Thymus (tissue), 14 donors: ENCODE data around the gene CA14. TPM values are rescaled to one million over a fixed set of nuclear protein-coding genes. Genes with fewer than 3 reads are reported as not detected.
"Not testable (repeated sequence)": the region's sequence is repeated elsewhere in the genome, so short reads cannot be mapped to it uniquely, and the experiment has no call there.

Experiments used
- DNase-seq, 9 donors: peaks; one replicate each; pipeline ENCODE4 v3.0.0-alpha.2; 2013; ENCODE audit warnings: low spot score in 9 of 9, low read depth in 6 of 9, missing footprints in 1 of 9
- H3K27ac ChIP-seq, 2 donors: one replicate each; pipeline ENCODE4 v1.5.1; 2013; ENCODE audit warnings: control low read depth in 1 of 2, low read depth in 1 of 2, low read length in 1 of 2, mild to moderate bottlenecking in 1 of 2, moderate library complexity in 1 of 2
- H3K27me3 ChIP-seq, 2 donors: one replicate each; pipeline ENCODE4 v1.5.1; 2013; ENCODE audit warnings: low read length in 1 of 2; ENCODE audit not compliant: control insufficient read depth in 2 of 2, insufficient read depth in 1 of 2
- H3K36me3 ChIP-seq, 2 donors: one replicate each; pipeline ENCODE4 v1.5.1; 2013; ENCODE audit warnings: low read length in 1 of 2, mild to moderate bottlenecking in 1 of 2, moderate library complexity in 1 of 2; ENCODE audit not compliant: control insufficient read depth in 2 of 2, insufficient read depth in 2 of 2
- H3K4me1 ChIP-seq, 2 donors: one replicate each; pipeline ENCODE4 v1.5.1; 2013; ENCODE audit warnings: low read length in 2 of 2; ENCODE audit not compliant: control insufficient read depth in 2 of 2, insufficient read depth in 2 of 2
- H3K4me3 ChIP-seq, 2 donors: one replicate each; pipeline ENCODE4 v1.5.1; 2013; ENCODE audit warnings: low read length in 2 of 2, control low read depth in 1 of 2, mild to moderate bottlenecking in 1 of 2
- H3K9me3 ChIP-seq, 2 donors: one replicate each; pipeline ENCODE4 v1.5.1; 2013; ENCODE audit warnings: low read length in 1 of 2, mild to moderate bottlenecking in 1 of 2; ENCODE audit not compliant: control insufficient read depth in 2 of 2, insufficient read depth in 1 of 2
- WGBS: extraction: QIAGEN DNeasy Blood & Tissue Kit; methylation state at CpG from one replicate; pipeline ENCODE4 v1.1.7; 2013; 5-methylcytosine and 5-hydroxymethylcytosine counted together
- long read RNA-seq, 10 donors: transcript quantifications; one replicate each; lab custom pipeline, GENCODE V29; 2026
- polyA plus RNA-seq: library from polyadenylated mRNA; stranded (reverse); fragments of 200-250 nt; gene quantifications from one replicate; pipeline ENCODE4 v1.2.3, GENCODE V29; 2013
- total RNA-seq: library from RNA; stranded (reverse); fragments of 120-200 nt; gene quantifications from one replicate; pipeline ENCODE4 v1.2.4, GENCODE V29; 2013
- donor health status: healthy.

Gene CA14
- total RNA-seq (0.09 TPM), polyA plus RNA-seq (0.14 TPM)
- long read RNA-seq, donor 1 = 0 reads
- long read RNA-seq, donor 2, partial matches to known transcripts = 134 of 134 reads
- long read RNA-seq, donor 2, other reads (novel, unspliced or antisense) = 0 of 134 reads
- long read RNA-seq, donor 3, partial matches to known transcripts = 34 of 57 reads
- long read RNA-seq, donor 3, other reads (novel, unspliced or antisense) = 23 of 57 reads
- long read RNA-seq, donor 4 = 0 reads
- long read RNA-seq, donor 5, partial matches to known transcripts = 92 of 100 reads
- long read RNA-seq, donor 5, other reads (novel, unspliced or antisense) = 8 of 100 reads
- long read RNA-seq, donor 6, partial matches to known transcripts = 56 of 56 reads
- long read RNA-seq, donor 6, other reads (novel, unspliced or antisense) = 0 of 56 reads
- long read RNA-seq, donor 7, partial matches to known transcripts = 38 of 38 reads
- long read RNA-seq, donor 7, other reads (novel, unspliced or antisense) = 0 of 38 reads
- long read RNA-seq, donor 8 = 0 reads
- long read RNA-seq, donor 9, partial matches to known transcripts = 109 of 119 reads
- long read RNA-seq, donor 9, other reads (novel, unspliced or antisense) = 10 of 119 reads
- long read RNA-seq, donor 10 = 0 reads

DNA sequence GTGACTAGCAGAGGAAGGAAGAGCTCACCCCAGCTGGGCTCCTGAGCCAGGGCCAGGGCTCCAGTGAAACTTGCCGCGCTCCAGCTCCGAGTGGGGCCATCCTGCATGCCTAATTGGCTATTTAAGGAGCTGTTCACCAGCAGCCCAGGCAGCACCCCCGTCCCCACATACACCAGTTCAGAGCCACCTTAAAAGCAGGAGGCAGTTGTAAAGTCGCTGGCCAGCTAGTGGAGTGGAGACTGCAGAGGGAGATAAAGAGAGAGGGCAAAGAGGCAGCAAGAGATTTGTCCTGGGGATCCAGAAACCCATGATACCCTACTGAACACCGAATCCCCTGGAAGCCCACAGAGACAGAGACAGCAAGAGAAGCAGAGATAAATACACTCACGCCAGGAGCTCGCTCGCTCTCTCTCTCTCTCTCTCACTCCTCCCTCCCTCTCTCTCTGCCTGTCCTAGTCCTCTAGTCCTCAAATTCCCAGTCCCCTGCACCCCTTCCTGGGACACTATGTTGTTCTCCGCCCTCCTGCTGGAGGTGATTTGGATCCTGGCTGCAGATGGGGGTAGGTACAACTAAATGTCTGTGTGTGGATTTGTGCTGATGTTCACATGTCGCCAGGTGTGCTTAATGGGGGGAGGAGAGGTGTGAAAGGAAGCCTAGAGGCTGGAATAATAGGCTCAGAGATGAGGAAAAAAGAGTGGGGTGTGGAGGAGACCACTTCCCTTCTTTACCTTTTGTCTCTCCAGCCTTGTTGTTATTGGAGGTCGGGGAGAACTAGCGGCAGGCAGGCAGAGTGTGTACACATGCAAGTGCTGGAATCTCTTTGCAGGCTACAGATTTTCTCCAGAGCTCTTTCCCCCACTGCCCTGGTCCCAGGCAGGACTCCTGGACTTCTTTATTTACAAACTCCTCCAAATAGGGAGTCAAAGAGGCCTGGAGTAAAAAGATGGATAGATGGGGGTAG, at the start of gene CA14:
CA14 (plus strand) TSS at position 151 of the 962 bp plus-strand sequence; CDS start at position 506, 355 bp downstream.
- H3K27me3 ChIP-seq = peaks cover 7 to 54% of the 10 kb centered on the region in 2 donors
- H3K9me3 ChIP-seq = no peaks in the 10 kb centered on the region
- WGBS = 41% methylated on average over 13 of the region's 13 CpGs
- DNase-seq = no peak
- H3K4me3 ChIP-seq = no peak within 1 kb of the TSS
- peaks cover 0 to 18% of the 10 kb centered on the region in 2 donors for H3K4me1 ChIP-seq
- no peaks in the 10 kb centered on the region for H3K36me3 ChIP-seq
- H3K27ac ChIP-seq = no peak within 1 kb of the TSS

DNA sequence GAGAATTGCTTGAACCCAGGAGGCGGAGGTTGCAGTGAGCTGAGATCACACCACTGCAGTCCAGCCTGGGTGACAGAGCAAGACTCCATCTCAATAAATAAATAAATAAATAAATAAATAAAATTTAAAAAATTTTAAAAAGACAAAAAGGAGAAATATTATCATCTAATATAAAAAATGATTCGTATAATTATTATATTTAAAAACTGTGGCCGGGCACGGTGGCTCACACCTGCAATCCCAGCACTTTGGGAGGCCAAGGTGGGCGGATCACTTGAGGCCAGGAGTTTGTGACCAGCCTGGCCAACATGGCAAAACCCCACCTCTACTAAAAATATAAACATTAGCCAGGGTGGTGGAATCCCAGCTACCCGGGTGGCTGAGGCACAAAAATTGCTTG, 49.1 kb upstream of the CA14 start:
- H3K27me3 ChIP-seq, H3K27ac ChIP-seq, DNase-seq, H3K36me3 ChIP-seq, H3K4me3 ChIP-seq, H3K9me3 ChIP-seq, H3K4me1 ChIP-seq: not testable (repeated sequence)
- 97% methylated on average over 6 of the region's 6 CpGs for WGBS

DNA sequence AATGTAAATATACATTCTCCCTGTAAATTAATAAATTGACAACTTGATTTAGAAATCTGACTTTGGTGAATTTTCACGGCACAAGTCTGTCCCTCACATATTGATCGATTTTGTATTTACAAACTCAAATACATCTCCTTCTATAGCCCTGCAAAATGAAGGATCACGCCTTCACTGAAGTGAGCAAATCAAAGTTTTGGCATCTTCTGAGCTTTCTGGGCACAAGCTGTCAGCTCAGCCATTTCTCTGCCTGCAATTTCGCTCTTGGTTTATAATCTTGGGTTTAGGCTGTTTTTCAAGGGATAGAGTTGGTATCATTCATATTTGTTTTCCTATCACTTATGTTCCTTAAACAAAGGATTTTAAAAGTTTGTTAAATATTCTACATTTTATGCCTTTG, 47.5 kb upstream of the CA14 start:
- Histone ChIP-seq H3K27ac (no peak overlapping the region), H3K4me3 (no peak overlapping the region), H3K4me1 (peaks cover 4 to 13% of the 10 kb centered on the region in 2 donors), H3K9me3 (no peaks in the 10 kb centered on the region), H3K27me3 (no peaks in the 10 kb centered on the region), H3K36me3 (peaks cover 0 to 3% of the 10 kb centered on the region in 2 donors)
- DNase-seq = no peak
- 97% methylated on average over 4 of the region's 4 CpGs for WGBS

- Histone ChIP-seq H3K27me3 (no peaks in the 10 kb centered on the region), H3K4me3 (no peak overlapping the region), H3K9me3 (no peaks in the 10 kb centered on the region), H3K4me1 (peaks cover 4 to 13% of the 10 kb centered on the region in 2 donors), H3K36me3 (peaks cover 0 to 3% of the 10 kb centered on the region in 2 donors), H3K27ac (no peak overlapping the region)
- WGBS = 97% methylated on average over 4 of the region's 4 CpGs
- no peak for DNase-seq
Observed at GRCh38 chr1:150210706-150211105, 46.9 kb upstream of the CA14 start.

GRCh38 chr1:150212070-150212469, 45.5 kb upstream of the CA14 start:
- Histone ChIP-seq H3K36me3 (peaks cover 0 to 3% of the 10 kb centered on the region in 2 donors), H3K4me3 (no peak overlapping the region), H3K27ac (no peak overlapping the region), H3K4me1 (peaks cover 4 to 13% of the 10 kb centered on the region in 2 donors), H3K27me3 (no peaks in the 10 kb centered on the region), H3K9me3 (no peaks in the 10 kb centered on the region)
- DNase-seq = no peak
- 99% methylated on average over 9 of the region's 9 CpGs for WGBS

DNA sequence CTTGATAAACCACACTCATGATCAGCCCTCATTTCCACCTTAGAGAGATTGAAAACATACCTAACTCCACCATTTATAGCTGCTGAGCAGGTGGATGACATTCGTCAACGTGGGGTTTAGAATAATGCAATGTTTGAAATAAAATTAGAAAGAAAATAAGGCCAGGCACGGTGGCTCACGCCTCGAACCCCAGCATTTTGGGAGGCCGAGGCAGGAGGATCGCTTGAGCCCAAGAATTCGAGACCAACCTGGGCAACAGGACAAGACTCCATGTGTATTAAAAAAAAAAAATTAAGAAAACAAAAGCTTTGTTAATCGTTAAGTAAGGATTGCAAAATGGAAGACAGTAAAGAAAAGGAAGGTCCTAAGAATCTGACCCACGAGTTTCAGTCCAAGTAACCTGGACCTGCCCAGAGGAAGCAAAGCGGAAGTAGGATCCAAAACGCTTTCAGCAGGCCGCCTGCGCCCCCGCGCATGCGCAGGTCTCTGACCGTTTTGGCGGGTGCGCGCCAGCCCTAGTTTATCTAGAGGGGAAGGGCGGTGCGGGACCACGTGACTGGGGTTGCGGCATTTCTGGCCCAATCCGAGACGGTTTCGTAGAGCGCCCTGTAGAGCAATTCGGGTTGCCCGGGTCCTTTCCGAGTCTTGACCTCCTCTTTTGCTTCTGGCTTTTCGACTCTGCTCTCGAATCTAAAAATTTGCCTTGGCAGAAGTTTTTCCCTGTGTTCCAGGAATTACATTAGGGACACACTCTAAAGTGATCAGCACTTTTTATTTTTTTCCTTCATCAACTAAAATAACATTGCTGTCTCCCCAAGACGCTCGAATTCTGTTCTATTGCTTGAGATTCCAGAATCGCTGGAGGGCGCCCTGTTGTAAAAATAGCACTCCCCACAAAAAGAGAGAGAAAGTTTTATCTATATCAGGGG, 44.1 kb upstream of the CA14 start:
- peak overlapping the region; percentile 79 to 90 for H3K27ac ChIP-seq
- peaks cover 0 to 7% of the 10 kb centered on the region in 2 donors for H3K36me3 ChIP-seq
- DNase-seq = peak; percentile 78 to 97 (median 92)
- no peaks in the 10 kb centered on the region for H3K9me3 ChIP-seq
- peaks cover 4 to 13% of the 10 kb centered on the region in 2 donors for H3K4me1 ChIP-seq
- H3K27me3 ChIP-seq = no peaks in the 10 kb centered on the region
- WGBS = 20% methylated on average over 38 of the region's 38 CpGs
- H3K4me3 ChIP-seq = peak overlapping the region; percentile 56 to 61

- not testable (repeated sequence) for H3K27me3 ChIP-seq, H3K9me3 ChIP-seq
- DNase-seq = peak in 1 of 9 donors; percentile 2
- Histone ChIP-seq H3K36me3 (peaks cover 0 to 11% of the 10 kb centered on the region in 2 donors), H3K4me1 (peaks cover 4 to 13% of the 10 kb centered on the region in 2 donors), H3K4me3 (peak overlapping the region; percentile 56 to 61), H3K27ac (peak overlapping the region; percentile 79 to 90)
- WGBS = 79% methylated on average over 17 of the region's 18 CpGs
Observed at GRCh38 chr1:150214099-150214756, 43.3 kb upstream of the CA14 start.

DNA sequence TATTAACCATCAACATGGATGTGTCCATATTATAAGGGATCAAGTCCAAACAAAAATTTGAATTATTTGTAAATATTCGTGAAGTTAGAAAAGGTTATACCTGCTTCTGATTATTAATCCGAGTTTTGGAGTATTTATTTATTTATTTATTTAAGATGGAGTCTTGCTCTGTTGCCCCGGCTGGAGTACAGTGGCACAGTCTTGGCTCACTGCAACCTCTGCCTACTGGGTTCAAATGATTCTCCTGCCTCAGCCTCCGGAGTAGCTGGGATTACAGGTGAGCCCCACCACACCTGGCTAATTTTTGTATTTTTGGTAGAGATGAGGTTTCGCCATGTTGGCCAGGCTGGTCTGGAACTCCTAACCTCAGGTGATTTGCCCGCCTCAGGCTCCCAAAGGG, 41.7 kb upstream of the CA14 start:
- 96% methylated on average over 6 of the region's 6 CpGs for WGBS
- peaks cover 5 to 21% of the 10 kb centered on the region in 2 donors for H3K36me3 ChIP-seq
- peaks cover 4 to 13% of the 10 kb centered on the region in 2 donors for H3K4me1 ChIP-seq

More for the DNA sequence above, 41.7 kb upstream of the CA14 start:
- H3K9me3 ChIP-seq, DNase-seq, H3K4me3 ChIP-seq, H3K27me3 ChIP-seq, H3K27ac ChIP-seq: not testable (repeated sequence)
